Suprapubic skin (tissue), 3 donors: ENCODE measurements around the gene ALDH16A1.

Experiments used
- CTCF ChIP-seq, 2 donors: fragments of 200-600 bp in 1 of 2; fragments of 450-650 bp in 1 of 2; sonication (generic) in 1 of 2; IDR thresholded peaks; one replicate each; pipeline ENCODE4 v1.5.1; 2016 to 2019; ENCODE audit warnings: antibody characterized with exemption in 2 of 2, mild to moderate bottlenecking in 1 of 2, moderate library complexity in 1 of 2
- EP300 ChIP-seq: sonication (generic); formaldehyde crosslinking; IDR thresholded peaks from one replicate; pipeline ENCODE4 v1.6.1; 2017; ENCODE audit warnings: antibody characterized with exemption
- POLR2A ChIP-seq, 2 donors: fragments of 450-650 bp; IDR thresholded peaks; one replicate each; pipeline ENCODE4 v1.6.1; 2017; ENCODE audit warnings: antibody characterized with exemption in 2 of 2, mild to moderate bottlenecking in 2 of 2, moderate library complexity in 2 of 2

GRCh38 chr19:49442771-49443365, 10.2 kb upstream of the ALDH16A1 start:
- no peak for TF ChIP-seq POLR2A (IDR thresholded peaks at IDR 0.05)
- TF ChIP-seq EP300: no peak
- TF ChIP-seq CTCF (IDR thresholded peaks at IDR 0.05): no peak
